SH-SY5Y (cell line): Measurements from ENCODE around the gene FLNA.

Experiments used
- GATA2 ChIP-seq: IDR thresholded peaks from 2 replicates; pipeline ENCODE4 v1.6.1; 2011; ENCODE audit warnings: mild to moderate bottlenecking, low read depth, low read length
- GATA3 ChIP-seq: IDR thresholded peaks from 2 replicates; pipeline ENCODE4 v1.6.1; 2011; ENCODE audit warnings: low read depth, mild to moderate bottlenecking, low read length, moderate library complexity

- TF ChIP-seq GATA2 (no peak), GATA3 (no peak)
Observed at GRCh38 chrX:154417157-154417556, 42.7 kb upstream of the FLNA start.
